Measurements from ENCODE around the gene C3.

GRCh38 chr19:6765738-6766356 is 45.4 kb upstream of the C3 start:
- TF ChIP-seq CTCF (IDR thresholded peaks at IDR 0.05) (peak in 1 of 5 experiments; percentile 14), POLR2AphosphoS5 (IDR thresholded peaks at IDR 0.05) (peak; percentile 68 to 95 (median 95)), EP300 (IDR thresholded peaks at IDR 0.05; ENCODE audit: low read depth) (peak; percentile 53)

All from transverse colon (tissue), 4 donors.